HCEC 1CT (cell line): ENCODE measurements around the gene SLC41A1.

Experiments
- DNase-seq: peaks from one replicate; pipeline ENCODE4 v3.0.0-alpha.2; 2017

SLC41A1 gene

DNA sequence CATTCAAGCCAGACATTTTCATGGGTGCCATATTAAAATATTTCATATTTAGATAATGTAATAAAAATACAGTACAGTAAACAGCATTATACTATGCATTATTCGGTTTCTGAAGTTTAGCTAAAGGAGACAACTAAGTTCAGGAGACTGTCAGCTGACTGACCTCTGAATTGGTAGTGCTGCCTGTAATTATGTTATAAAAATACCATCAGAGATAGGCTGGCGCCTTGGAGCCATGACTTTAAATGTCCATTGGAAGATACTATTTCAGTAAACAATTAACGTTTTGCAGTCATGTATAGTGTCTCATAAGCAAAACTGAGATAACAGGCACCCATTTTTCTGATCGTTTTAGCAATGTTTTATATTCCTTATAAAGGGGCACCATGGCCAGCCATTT lies 26.4 kb downstream of the SLC41A1 start:
- no peak for DNase-seq

GRCh38 chr1:205785446-205785845 lies 27.6 kb downstream of the SLC41A1 start:
- DNase-seq: no peak

- no peak for DNase-seq
Observed at GRCh38 chr1:205783904-205784303, 29.1 kb downstream of the SLC41A1 start.

DNA sequence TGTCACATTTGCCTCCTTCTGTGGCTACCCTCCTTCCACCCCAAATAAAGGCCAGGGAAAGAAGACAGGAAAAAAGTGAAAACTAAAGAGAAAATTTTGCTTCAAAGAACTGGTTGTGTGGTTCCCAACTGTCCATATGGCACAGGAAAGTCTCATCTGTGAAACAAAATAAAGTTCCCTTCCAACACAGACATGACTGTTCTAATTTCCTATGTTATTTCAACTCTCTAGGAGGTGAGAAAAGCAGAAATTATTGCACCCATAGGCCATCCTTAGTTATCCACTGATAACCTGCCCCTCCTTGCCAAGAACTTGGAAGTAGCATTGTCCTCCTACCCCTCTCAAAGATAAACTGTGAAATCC lies 29.6 kb downstream of the SLC41A1 start:
- DNase-seq: no peak

DNA sequence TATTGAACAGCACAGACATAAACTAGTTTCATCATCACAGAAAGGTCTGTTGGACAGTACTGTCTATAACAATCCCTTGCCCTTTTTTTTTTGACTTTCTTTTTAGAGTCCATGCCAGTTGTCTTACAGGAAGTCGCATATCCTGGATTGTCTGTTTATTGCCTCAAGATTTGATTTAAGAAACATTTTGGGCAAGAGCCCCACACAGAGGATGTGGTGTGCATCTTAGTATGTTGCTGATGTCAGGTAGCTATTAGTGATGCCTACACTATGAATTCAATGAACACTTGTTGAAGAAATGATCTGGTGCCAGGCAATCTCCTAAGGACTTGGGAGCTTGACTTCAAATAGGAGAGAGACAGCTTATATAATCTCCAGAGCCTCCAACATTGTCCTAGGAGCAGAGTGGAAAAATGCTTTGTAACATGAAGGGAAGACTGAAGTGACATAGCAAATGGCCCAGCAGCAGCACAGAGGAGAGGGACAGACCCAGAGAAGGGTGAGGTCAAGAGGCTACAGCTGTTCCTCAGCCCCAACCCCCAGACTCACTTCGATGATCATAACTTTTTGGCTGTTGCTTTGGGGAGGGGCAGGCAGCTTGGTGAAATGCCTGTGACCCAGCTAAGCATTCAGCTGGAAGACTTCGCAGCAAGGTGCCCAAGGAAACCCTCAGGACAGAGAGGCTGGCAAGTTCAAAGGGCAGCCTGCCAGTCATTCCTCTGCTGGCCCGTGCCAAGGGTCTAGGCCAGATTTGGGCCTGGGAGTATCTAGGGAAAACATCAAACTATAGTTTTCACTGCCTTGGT lies 30.2 kb downstream of the SLC41A1 start:
- no peak for DNase-seq

- no peak for DNase-seq
Observed at GRCh38 chr1:205780335-205780734, 32.7 kb downstream of the SLC41A1 start.

DNA sequence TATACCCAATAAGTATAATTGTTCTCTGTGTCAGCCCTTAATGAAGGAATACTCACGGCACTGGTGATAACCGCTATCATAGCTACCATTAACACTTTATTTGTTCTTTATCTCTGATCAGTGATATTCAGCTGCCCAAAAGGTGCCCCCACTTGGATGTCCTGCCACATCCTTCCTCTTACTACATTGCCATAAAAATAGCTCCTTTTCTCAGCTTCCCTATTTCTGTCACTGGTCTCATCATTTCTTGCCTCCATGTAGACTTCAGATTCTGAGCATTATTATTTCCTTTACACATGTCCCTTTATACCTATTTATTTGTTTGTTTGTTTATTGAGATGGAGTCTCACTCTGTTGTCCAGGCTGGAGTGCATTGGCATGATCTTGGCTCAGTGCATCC lies 35.0 kb downstream of the SLC41A1 start:
- no peak for DNase-seq

DNA sequence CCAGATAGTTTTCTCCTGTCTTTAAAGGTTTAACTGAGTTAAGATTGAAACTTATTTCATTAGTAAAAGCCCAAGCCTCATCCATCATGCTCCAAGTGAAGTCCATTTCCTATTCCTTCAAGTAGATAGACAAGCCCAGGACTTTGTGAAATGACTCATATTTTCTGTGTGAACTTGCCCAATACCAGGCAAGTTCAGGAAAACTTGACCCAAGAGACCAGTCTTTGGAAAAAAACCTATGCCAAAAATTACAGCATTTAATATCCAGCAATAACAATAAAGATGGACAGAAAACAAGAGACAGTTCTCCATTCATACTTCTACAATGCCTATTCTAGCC lies 37.3 kb downstream of the SLC41A1 start:
- DNase-seq: peak; percentile 75

- DNase-seq: peak; percentile 76
Observed at GRCh38 chr1:205775015-205775716, 37.8 kb downstream of the SLC41A1 start, which contains the start of gene RAB29. RAB29 (minus strand) TSS chr1:205775482; CDS start chr1:205774956, 526 bp downstream.

DNA sequence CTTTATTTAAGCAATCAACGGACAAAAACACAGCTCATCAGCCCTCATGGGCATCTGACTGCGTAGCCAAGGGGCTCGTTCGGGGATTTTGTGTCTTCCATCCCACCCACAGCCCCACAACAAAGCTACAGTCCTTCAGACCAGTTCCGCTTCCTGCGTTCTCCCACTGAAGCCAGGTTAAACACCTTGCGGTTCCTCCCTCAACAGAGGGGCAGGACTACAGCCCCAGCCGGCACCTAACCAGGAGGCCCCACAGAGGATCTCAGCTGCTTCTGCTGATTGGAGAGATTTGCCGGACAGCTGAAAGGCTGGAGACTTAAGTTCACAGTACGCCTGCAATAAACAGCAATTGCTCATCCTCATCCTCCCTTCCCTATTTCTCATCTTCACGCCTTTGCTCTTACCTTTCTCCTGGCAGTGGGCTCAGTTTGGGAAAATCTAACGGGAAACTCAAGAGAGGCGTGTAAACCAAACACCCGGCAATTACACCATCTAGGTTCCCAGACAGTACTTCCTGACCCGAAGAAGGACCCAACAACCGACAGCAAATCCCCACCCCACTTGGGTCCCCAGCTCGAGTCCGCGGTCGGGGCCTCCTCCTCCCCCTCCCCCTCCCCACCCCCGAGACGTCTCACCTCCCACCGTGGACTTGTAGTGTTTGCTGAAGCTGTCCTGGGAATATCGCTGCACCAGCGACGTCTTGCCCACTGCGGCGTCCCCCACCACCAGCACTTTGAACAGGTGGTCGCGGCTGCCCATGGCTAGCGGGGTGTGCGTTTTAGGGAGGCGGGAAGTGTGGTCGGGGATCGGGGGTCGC lies 38.6 kb downstream of the SLC41A1 start:
- no peak for DNase-seq

DNA sequence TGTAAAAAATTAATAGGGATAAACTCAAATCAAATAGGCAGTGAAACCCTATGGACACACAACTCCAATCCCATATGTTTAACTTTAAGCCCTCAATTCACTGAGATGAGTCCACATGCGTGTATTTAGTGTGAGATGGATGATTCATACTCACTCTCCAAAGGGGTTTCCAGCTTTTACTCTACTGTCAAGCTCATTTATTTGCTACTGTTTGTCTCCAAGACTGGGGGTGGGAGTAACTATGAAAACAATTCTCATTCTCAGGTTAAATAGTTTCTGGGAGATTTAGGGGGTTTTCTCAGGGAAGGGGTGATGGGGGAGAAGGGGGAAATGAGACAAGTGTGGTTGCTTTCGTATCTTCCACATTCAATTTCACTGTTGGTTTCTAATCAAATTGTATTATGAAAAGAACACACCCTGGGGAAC lies 40.4 kb downstream of the SLC41A1 start:
- DNase-seq: no peak

DNA sequence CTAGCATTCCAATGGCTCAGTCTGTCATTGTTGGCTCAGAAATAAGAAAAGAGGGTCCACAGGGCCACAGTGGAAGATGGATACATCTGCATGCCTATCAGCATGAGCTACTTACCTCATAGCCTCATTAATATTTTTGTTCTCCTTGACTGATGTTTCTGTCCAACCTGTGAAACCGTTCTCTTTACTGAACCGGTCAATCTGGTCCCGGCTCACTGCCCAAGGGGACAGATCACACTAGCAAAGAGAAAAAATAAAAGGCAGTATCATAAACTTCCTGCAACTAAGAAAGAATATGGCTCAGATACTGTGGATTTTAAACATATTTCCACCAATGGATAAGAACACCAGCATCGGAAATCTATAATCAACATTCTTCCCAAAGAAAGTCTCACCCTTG lies 42.4 kb downstream of the SLC41A1 start:
- no peak for DNase-seq

DNA sequence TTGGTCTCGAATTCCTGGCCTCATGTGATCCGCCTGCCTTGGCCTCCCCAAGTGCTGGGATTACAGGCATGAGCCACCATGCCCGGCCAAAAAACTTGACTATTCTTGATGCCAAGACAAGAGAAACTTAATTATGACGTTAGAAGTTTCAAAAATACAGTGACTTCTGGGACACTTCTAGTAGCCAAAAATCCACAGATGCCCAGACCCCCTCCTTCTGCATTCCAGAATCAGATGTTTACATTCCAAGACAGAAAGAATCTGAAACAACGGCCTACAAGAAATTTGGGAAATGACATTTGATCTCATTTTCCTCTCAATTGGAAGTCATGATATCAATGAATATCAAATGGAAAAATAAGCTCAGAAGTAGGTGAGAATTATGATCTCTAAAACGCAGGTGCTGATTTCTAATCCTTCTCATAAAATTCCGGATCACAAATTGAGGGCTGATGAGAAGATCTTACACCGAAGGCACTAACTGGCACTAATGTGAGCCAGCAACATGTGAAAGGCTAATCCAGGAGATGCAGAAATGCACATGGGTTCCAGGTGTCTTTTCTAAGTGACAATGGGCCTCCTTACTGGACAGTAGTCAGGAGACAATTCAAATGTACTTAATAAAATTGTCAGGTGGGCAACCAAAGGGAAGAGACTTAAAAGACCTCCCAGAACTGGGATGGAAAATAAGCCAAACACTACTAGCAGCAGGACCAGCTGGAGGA lies 43.2 kb downstream of the SLC41A1 start:
- DNase-seq: peak; percentile 45

GRCh38 chr1:205767248-205767647 lies 45.8 kb downstream of the SLC41A1 start:
- DNase-seq: no peak

DNA sequence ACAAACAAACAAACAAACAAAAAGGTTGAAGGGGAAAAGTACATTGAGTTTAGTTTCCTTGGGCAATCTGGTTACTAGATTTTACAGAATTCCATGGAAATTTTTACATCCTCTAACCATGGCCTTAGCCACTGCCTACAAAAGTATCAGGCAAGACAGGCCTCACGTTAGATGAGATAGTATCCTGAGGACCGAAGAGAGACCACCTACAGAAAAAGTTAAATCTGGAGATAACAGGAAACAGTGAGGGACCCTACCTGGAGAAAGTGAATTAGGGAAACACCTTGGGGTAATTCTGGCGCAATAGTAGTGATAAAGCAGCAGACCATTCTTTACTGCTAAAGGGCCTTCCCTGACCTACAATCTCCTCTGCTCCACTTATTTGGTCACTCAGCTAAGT lies 46.4 kb downstream of the SLC41A1 start:
- DNase-seq: no peak

GRCh38 chr1:205766038-205766437 lies 47.0 kb downstream of the SLC41A1 start:
- DNase-seq: peak; percentile 67

DNA sequence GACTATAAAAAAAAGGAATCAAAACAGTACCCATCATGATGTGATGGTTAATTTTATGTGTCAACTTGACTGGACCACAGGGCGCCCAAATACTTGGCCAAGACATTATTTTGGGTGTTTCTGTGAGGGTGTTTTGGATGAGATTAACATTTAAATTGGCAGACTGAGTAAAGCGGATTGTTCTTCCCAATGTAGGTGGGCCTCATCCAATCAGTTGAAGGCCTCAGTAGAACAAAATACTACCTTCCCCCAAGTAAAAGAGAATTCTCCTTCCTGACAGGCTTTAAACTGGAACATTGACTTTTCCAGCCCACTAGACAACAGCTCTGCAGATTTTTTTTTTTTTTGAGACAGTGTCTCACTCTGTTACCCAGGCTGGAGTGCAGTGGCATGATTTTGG lies 48.4 kb downstream of the SLC41A1 start:
- no peak for DNase-seq

- no peak for DNase-seq
Observed at GRCh38 chr1:205763980-205764379, 49.0 kb downstream of the SLC41A1 start.

DNA sequence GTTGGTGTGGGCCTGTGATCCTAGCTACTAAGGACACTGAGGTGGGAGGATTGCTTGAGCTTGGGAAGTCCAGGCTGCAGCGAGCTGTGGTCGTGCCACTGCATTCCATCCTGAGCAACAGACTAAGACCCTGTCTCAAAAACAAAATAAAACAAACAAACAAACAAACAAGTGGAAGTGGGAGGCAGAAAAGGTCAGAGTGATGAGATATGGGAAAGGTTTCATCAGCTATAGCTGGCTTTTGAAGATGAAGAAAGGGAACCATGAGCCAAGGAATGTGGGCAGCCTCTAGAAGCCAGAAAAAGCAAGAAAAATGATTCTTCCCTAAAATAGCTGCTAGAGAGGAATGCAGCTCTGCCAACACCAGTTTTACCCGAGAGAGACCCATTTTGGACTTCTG lies 52.4 kb downstream of the SLC41A1 start:
- DNase-seq: no peak

DNA sequence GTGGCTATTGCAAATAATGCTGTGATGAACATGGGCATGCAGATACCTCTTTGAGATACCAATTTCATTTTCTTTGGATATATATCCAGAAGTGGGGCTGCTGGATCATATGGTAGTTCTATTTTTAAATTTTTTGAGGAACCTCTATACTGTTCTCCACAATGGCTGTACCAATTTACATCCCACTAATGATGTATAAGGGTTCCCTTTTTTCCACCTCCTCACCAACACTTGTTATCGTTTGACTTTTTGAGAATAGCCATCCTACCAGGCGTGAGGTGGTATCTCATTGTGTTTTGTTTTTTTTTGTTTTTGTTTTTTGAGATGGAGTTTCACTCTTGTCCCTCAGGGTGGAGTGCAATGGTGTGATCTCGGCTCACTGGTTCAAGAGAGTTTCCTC lies 56.4 kb downstream of the SLC41A1 start:
- no peak for DNase-seq

- no peak for DNase-seq
Observed at GRCh38 chr1:205754857-205755256, 58.1 kb downstream of the SLC41A1 start.

DNA sequence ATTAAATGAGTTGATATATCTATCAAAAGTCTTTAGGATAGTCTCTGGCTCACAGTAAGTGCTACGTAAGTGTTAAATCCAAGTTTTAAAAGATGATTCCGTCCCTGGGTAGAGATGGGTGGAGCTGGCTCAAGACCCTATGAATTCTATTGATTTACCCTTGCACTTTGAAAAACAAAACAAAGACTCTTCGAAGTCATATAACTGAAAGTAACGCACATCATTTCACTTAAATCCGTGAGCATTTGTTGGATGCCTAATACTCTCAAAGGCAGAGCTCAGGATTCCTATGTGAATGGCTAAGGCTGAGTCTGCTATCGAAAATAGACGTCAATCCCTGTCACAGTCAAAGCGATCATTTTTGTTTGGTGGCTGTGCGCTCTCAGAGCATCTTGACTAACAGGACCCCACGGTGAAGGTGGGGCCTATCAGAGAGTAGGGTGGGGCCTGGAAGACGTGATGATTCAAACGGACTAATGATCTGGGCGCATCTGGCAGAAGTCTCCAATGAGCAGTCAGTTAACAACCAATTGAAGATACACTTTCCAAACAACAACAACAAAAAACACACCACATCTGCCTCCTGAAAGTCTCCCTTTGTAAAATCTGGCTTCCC lies 61.9 kb downstream of the SLC41A1 start:
- peak; percentile 18 for DNase-seq
